Measurements from ENCODE around the gene SUN3. TPM values are rescaled to one million over a fixed set of nuclear protein-coding genes. Genes with fewer than 3 reads are reported as not detected.

Gene SUN3
- total and polyA plus RNA-seq, 7 donors, result 0.16 TPM; not detected in 6

DNA sequence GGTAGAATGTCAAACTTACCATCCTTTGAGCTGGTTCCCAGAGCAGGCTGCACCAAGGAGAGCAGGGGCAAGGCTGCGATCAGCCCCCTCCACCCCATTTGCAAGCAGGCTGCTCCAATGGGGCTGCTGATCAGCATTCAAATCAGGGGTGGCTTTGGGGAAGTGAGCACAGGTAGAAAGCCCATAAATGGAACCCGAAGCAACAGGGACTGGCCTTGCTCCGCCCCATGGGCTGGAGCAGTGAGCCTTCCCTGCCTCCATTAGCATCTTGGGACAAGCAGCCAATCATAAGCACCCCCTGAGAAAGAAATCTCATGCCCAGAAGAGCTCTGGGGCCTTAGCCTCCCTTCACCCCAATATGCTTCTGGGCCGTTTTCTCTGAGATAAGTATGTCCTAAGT lies 76.7 kb downstream of the SUN3 start:
- H3K36me3 ChIP-seq, result peaks cover 0 to 31% (median 0%) of the 10 kb centered on the region in 4 donors
- H3K4me1 ChIP-seq, result no peaks in the 10 kb centered on the region
- no peak overlapping the region for H3K27ac ChIP-seq
- H3K9me3 ChIP-seq, result no peaks in the 10 kb centered on the region
- no peak overlapping the region for H3K4me3 ChIP-seq
- WGBS, 2 donors, result 72 to 84% methylated on average over 4 of the region's 4 CpGs
- no peak for TF ChIP-seq POLR2AphosphoS5 (IDR thresholded peaks at IDR 0.05)
- TF ChIP-seq POLR2A (IDR thresholded peaks at IDR 0.05), result no peak
- TF ChIP-seq, protein P1, sequence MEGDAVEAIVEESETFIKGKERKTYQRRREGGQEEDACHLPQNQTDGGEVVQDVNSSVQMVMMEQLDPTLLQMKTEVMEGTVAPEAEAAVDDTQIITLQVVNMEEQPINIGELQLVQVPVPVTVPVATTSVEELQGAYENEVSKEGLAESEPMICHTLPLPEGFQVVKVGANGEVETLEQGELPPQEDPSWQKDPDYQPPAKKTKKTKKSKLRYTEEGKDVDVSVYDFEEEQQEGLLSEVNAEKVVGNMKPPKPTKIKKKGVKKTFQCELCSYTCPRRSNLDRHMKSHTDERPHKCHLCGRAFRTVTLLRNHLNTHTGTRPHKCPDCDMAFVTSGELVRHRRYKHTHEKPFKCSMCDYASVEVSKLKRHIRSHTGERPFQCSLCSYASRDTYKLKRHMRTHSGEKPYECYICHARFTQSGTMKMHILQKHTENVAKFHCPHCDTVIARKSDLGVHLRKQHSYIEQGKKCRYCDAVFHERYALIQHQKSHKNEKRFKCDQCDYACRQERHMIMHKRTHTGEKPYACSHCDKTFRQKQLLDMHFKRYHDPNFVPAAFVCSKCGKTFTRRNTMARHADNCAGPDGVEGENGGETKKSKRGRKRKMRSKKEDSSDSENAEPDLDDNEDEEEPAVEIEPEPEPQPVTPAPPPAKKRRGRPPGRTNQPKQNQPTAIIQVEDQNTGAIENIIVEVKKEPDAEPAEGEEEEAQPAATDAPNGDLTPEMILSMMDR (IDR thresholded peaks at IDR 0.05), result no peak
- TF ChIP-seq EP300 (IDR thresholded peaks at IDR 0.05), result no peak
- no peak for DNase-seq
- intact Hi-C loops (cut with DNase I), result no loop called here
- H3K27me3 ChIP-seq, result no peaks in the 10 kb centered on the region

- Histone ChIP-seq H3K27ac (no peak overlapping the region), H3K27me3 (no peaks in the 10 kb centered on the region), H3K4me1 (no peaks in the 10 kb centered on the region), H3K4me3 (no peak overlapping the region), H3K9me3 (no peaks in the 10 kb centered on the region), H3K36me3 (peaks cover 0 to 23% (median 0%) of the 10 kb centered on the region in 4 donors)
- no peak for DNase-seq
- no peak for TF ChIP-seq POLR2A (IDR thresholded peaks at IDR 0.05)
- intact Hi-C loops (cut with DNase I), result no loop called here
These were observed 77.5 kb downstream of the SUN3 start for GRCh38 chr7:47951374-47951773.

- TF ChIP-seq EP300 (IDR thresholded peaks at IDR 0.05) (no peak), POLR2A (IDR thresholded peaks at IDR 0.05) (no peak), POLR2AphosphoS5 (IDR thresholded peaks at IDR 0.05) (no peak)
- TF ChIP-seq, protein P1 (IDR thresholded peaks at IDR 0.05), result no peak
- Histone ChIP-seq H3K27ac (no peak overlapping the region), H3K9me3 (no peaks in the 10 kb centered on the region), H3K27me3 (no peaks in the 10 kb centered on the region), H3K36me3 (peaks cover 0 to 17% (median 0%) of the 10 kb centered on the region in 4 donors), H3K4me1 (no peaks in the 10 kb centered on the region), H3K4me3 (no peak overlapping the region)
- 15 to 69% methylated on average over 11 of the region's 11 CpGs for WGBS, 2 donors
- no peak for DNase-seq
- intact Hi-C loops (cut with DNase I), result no loop called here
These were observed 78.2 kb downstream of the SUN3 start for GRCh38 chr7:47950714-47951113.

DNA sequence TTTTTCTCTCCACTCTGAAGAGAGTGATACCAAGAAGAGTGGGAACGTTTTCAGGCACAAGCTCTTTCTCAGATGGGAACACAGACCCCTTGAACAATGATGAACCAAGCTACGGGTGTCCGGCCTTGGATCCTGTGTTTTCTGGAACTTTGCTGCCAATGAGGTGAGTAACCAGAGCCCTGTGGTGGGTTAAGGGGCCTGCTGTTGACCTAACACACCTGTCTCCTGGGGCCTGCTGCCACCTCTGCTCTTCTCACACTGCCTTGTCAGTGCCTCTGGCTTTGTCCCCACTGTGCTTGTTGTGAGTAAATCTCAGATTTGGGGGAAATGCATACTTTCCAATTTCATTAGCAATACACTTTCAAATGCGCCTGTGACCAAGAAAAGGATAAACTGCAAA lies 79.2 kb downstream of the SUN3 start:
- Histone ChIP-seq H3K4me3 (no peak overlapping the region), H3K27ac (peak overlapping the region in 1 of 4 donors; percentile 27), H3K27me3 (no peaks in the 10 kb centered on the region), H3K9me3 (no peaks in the 10 kb centered on the region), H3K4me1 (no peaks in the 10 kb centered on the region), H3K36me3 (peaks cover 0 to 9% (median 0%) of the 10 kb centered on the region in 4 donors)
- no peak for DNase-seq
- intact Hi-C loops (cut with DNase I), result no loop called here
- 86 to 88% methylated on average over 4 of the region's 4 CpGs for WGBS, 2 donors
- TF ChIP-seq, protein P1 (IDR thresholded peaks at IDR 0.05), result no peak
- no peak for TF ChIP-seq POLR2A (IDR thresholded peaks at IDR 0.05)
- TF ChIP-seq EP300 (IDR thresholded peaks at IDR 0.05), result no peak
- no peak for TF ChIP-seq POLR2AphosphoS5 (IDR thresholded peaks at IDR 0.05)

- no peak for DNase-seq
- H3K36me3 ChIP-seq, result no peaks in the 10 kb centered on the region
- H3K9me3 ChIP-seq, result no peaks in the 10 kb centered on the region
- no peak for TF ChIP-seq EP300 (IDR thresholded peaks at IDR 0.05)
- TF ChIP-seq POLR2AphosphoS5 (IDR thresholded peaks at IDR 0.05), result no peak
- TF ChIP-seq POLR2A (IDR thresholded peaks at IDR 0.05), result no peak
- TF ChIP-seq, protein P1 (IDR thresholded peaks at IDR 0.05), result no peak
- WGBS, 2 donors, result 87 to 88% methylated on average over 7 of the region's 7 CpGs
- no peak within 1 kb of the TSS for H3K27ac ChIP-seq
- H3K4me1 ChIP-seq, result no peaks in the 10 kb centered on the region
- no peaks in the 10 kb centered on the region for H3K27me3 ChIP-seq
- H3K4me3 ChIP-seq, result no peak within 1 kb of the TSS
- intact Hi-C loops (cut with DNase I), result no loop called here
These were observed 80.6 kb downstream of the SUN3 start, which contains the start of gene PKD1L1 for GRCh38 chr7:47948141-47948790. TSS of gene PKD1L1 (minus strand) at chr7:47948466. CDS start at chr7:47948440, 26 bp downstream.
